AG08395 (cell line): Measurements from ENCODE around the gene ULK4.
"Not testable (repeated sequence)": the region's sequence is repeated elsewhere in the genome, so short reads cannot be mapped to it uniquely, and the experiment has no call there.

ENCODE experiments used
- DNase-seq: peaks from one replicate; pipeline ENCODE4 v3.0.0; 2012; ENCODE audit warnings: mixed read lengths, low spot score

Gene ULK4

GRCh38 chr3:41867533-41867932 lies 94.4 kb downstream of the ULK4 start:
- no peak for DNase-seq

- DNase-seq = no peak
Measured at GRCh38 chr3:41866298-41866697, 95.6 kb downstream of the ULK4 start.

- no peak for DNase-seq
Measured at GRCh38 chr3:41863024-41863423, 98.9 kb downstream of the ULK4 start.

- DNase-seq = not testable (repeated sequence)
Measured at GRCh38 chr3:41860489-41860888, 101.4 kb downstream of the ULK4 start.

- no peak for DNase-seq
Measured at GRCh38 chr3:41854956-41855355, 106.9 kb downstream of the ULK4 start.

- DNase-seq = no peak
Measured at GRCh38 chr3:41853540-41854196, 108.2 kb downstream of the ULK4 start.

GRCh38 chr3:41848753-41849574 lies 112.9 kb downstream of the ULK4 start:
- no peak for DNase-seq

- no peak for DNase-seq
Measured at GRCh38 chr3:41847679-41848078, 114.2 kb downstream of the ULK4 start.

GRCh38 chr3:41846850-41847249 lies 115.1 kb downstream of the ULK4 start:
- DNase-seq = no peak

- no peak for DNase-seq
Measured at GRCh38 chr3:41845826-41846225, 116.1 kb downstream of the ULK4 start.

GRCh38 chr3:41844256-41844655 lies 117.6 kb downstream of the ULK4 start:
- DNase-seq = not testable (repeated sequence)

GRCh38 chr3:41840936-41841668 lies 120.8 kb downstream of the ULK4 start:
- DNase-seq = not testable (repeated sequence)

- DNase-seq = no peak
Measured at GRCh38 chr3:41836360-41837134, 125.4 kb downstream of the ULK4 start.

GRCh38 chr3:41833628-41834027 lies 128.3 kb downstream of the ULK4 start:
- no peak for DNase-seq

GRCh38 chr3:41819236-41819635 lies 142.7 kb downstream of the ULK4 start:
- DNase-seq = no peak

- DNase-seq = no peak
Measured at GRCh38 chr3:41808618-41809017, 153.3 kb downstream of the ULK4 start.

GRCh38 chr3:41808152-41808551 lies 153.8 kb downstream of the ULK4 start:
- DNase-seq = peak; percentile 61

- no peak for DNase-seq
Measured at GRCh38 chr3:41794748-41795589, 166.9 kb downstream of the ULK4 start.

- DNase-seq = no peak
Measured at GRCh38 chr3:41792806-41793205, 169.1 kb downstream of the ULK4 start.

GRCh38 chr3:41769106-41769505 lies 192.8 kb downstream of the ULK4 start:
- DNase-seq = no peak

GRCh38 chr3:41768363-41768762 lies 193.5 kb downstream of the ULK4 start:
- DNase-seq = no peak
